Neutrophil (primary cell): ENCODE results near the gene IL26.

Experiments
- H3K27ac ChIP-seq: fragments of 200-600 bp; sonication (generic); 2 replicates; pipeline ENCODE4 v1.5.1; 2016; ENCODE audit warnings: mild to moderate bottlenecking, moderate library complexity
- H3K27me3 ChIP-seq: fragments of 200-600 bp; sonication (generic); 2 replicates; pipeline ENCODE4 v1.6.0; 2016; ENCODE audit warnings: mild to moderate bottlenecking
- H3K36me3 ChIP-seq: fragments of 200-600 bp; sonication (generic); 2 replicates; pipeline ENCODE4 v1.5.1; 2017
- H3K4me1 ChIP-seq, 2 experiments: fragments of 200-600 bp in 1 of 2; sonication (generic) in 1 of 2; 1 replicate in 1 of 2; 2 replicates in 1 of 2; pipeline versions ENCODE4 v1.5.1 to v1.6.1; 2013 to 2016; ENCODE audit warnings: low read depth in 1 of 2, low read length in 1 of 2, mild to moderate bottlenecking in 1 of 2, moderate library complexity in 1 of 2; ENCODE audit not compliant: control insufficient read depth in 1 of 2, insufficient read depth in 1 of 2
- H3K4me3 ChIP-seq, 2 experiments: fragments of 200-600 bp in 1 of 2; sonication (generic) in 1 of 2; 1 replicate in 1 of 2; 2 replicates in 1 of 2; pipeline ENCODE4 v1.5.1; 2013 to 2016; ENCODE audit warnings: low read depth in 1 of 2, low read length in 1 of 2, mild to moderate bottlenecking in 1 of 2, moderate library complexity in 1 of 2
- H3K9me3 ChIP-seq: fragments of 200-600 bp; sonication (generic); 2 replicates; pipeline ENCODE4 v1.5.1; 2016
- TF ChIP-seq, protein P1 (sequence below): fragments of 200-600 bp; sonication (generic); IDR thresholded peaks from 2 replicates; pipeline ENCODE4 v1.5.1; 2016; ENCODE audit warnings: antibody characterized with exemption

The IL26 gene

DNA sequence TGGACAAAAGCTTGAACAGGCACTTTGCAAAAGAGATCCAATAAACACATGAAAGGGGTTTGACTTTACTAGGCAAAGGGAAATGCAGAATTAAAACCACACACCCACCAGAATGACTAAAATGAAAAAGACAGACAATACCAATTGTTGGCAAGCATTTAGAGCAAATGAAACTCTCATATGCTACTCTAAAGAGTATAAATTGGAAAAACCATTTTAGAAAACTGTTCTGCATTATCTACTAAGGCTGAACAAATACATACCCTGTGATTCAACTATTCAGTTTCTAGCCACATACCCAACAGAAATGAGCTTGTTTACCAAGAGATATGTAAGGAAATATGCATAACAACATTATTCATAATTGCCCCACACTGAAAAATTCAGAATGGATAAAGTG lies 36.3 kb upstream of the IL26 start:
- Histone ChIP-seq H3K27ac (no peak overlapping the region), H3K4me3 (no peak overlapping the region), H3K4me1 (peaks cover 23 to 24% of the 10 kb centered on the region in 2 experiments), H3K27me3 (no peaks in the 10 kb centered on the region), H3K9me3 (no peaks in the 10 kb centered on the region), H3K36me3 (no peaks in the 10 kb centered on the region)
- TF ChIP-seq, protein P1, sequence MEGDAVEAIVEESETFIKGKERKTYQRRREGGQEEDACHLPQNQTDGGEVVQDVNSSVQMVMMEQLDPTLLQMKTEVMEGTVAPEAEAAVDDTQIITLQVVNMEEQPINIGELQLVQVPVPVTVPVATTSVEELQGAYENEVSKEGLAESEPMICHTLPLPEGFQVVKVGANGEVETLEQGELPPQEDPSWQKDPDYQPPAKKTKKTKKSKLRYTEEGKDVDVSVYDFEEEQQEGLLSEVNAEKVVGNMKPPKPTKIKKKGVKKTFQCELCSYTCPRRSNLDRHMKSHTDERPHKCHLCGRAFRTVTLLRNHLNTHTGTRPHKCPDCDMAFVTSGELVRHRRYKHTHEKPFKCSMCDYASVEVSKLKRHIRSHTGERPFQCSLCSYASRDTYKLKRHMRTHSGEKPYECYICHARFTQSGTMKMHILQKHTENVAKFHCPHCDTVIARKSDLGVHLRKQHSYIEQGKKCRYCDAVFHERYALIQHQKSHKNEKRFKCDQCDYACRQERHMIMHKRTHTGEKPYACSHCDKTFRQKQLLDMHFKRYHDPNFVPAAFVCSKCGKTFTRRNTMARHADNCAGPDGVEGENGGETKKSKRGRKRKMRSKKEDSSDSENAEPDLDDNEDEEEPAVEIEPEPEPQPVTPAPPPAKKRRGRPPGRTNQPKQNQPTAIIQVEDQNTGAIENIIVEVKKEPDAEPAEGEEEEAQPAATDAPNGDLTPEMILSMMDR = no peak

DNA sequence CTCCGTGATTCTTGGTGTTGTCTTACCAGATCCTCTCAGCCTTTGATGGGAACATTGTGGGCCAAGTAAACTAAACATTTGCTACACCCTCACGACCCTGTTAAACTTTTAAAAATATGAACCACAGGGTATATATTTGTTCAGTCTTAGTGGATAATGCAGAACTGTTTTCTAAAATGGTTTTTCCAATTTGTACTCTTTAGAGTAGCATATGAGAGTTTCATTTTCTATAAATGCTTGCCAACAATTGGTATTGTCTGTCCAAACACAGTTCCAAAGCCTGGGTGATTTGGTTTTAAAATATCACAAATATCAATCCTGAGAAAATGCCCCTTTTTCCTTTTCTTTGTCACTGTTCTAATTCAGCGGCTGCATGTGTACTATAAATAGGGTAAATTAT lies 34.5 kb upstream of the IL26 start:
- no peak overlapping the region for H3K4me3 ChIP-seq
- peaks cover 17% of the 10 kb centered on the region in 2 experiments for H3K4me1 ChIP-seq
- H3K9me3 ChIP-seq = no peaks in the 10 kb centered on the region
- no peaks in the 10 kb centered on the region for H3K36me3 ChIP-seq
- H3K27ac ChIP-seq = no peak overlapping the region
- no peaks in the 10 kb centered on the region for H3K27me3 ChIP-seq
- TF ChIP-seq, protein P1 = no peak

DNA sequence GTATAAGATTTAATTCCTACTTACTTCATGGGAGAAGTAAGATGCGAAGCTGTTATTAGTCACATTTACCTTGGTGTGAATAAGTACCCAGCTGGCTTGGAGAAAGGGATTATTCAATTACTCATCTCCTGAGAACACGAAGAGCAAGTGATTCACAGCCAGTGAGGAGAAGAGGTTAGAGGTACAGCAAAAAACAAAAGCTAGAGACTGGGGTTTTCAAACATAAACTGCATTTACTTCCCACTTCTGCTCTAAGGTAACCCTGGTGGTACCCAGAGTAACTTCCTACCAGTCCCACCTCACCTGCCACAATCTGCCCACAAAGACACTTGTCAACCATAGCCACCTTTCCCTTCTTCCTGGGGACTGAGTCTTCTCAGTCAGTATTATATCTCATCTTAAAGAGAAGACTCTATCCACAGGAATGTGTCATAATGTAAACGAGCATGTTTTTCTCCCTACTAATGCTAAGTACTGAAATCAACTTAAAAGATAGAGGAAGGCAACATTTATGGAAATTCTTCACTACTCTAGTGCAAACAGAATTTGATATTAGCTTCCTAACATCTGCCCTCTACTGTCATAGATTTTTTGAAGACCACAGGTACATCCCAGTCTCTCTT lies 33.8 kb upstream of the IL26 start:
- Histone ChIP-seq H3K27ac (no peak overlapping the region), H3K4me1 (peaks cover 15 to 16% of the 10 kb centered on the region in 2 experiments), H3K27me3 (no peaks in the 10 kb centered on the region), H3K9me3 (no peaks in the 10 kb centered on the region), H3K4me3 (no peak overlapping the region), H3K36me3 (no peaks in the 10 kb centered on the region)
- TF ChIP-seq, protein P1 = no peak

DNA sequence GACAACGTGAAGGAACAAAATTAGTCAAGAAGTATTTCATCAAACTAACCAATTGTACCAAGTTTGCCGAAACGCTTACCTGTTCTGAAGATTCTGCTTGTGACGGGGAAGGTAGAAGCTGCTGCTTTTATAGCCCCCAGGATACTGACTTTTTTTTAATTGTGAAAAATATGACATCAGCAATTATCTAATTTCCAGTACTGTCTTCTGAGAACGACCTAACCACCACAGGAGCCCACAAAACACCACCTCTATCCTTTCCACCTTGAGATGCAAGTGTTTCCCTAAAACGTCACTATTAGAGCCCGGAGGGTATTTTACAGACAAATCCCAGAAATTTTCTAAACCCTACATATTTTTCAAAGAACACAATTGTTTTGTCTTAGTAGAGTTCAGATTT lies 27.9 kb upstream of the IL26 start, which contains the start of gene IL22:
TSS of gene IL22 (minus strand) at position 101 of the 400 bp plus-strand sequence. CDS start 156 bp downstream, outside the sequence.
- Histone ChIP-seq H3K36me3 (no peaks in the 10 kb centered on the region), H3K9me3 (no peaks in the 10 kb centered on the region), H3K27ac (no peak within 1 kb of the TSS), H3K27me3 (no peaks in the 10 kb centered on the region), H3K4me1 (no peaks in the 10 kb centered on the region), H3K4me3 (no peak within 1 kb of the TSS)
- TF ChIP-seq, protein P1 = no peak

DNA sequence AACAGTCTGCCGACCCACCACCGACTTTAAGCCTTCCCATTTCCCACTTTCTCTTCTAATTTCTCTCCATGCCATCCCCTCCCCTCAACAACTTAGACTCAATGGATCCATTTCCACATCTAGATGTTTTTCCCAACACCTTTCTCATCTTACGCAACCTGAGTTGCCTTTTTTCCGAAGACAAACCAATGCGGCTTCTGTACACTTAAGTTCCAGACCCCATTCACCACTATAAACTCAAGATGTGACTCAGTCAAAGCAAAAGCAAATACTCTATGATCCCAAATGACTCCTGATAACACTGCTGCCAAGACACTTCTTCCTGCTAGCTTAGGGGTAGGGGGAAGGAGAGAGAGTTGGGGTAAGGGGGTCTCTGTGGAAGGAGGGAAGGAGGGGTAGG lies 26.5 kb upstream of the IL26 start:
- TF ChIP-seq, protein P1 = no peak
- H3K4me1 ChIP-seq = no peaks in the 10 kb centered on the region
- no peaks in the 10 kb centered on the region for H3K36me3 ChIP-seq
- H3K27ac ChIP-seq = no peak overlapping the region
- H3K9me3 ChIP-seq = no peaks in the 10 kb centered on the region
- no peak overlapping the region for H3K4me3 ChIP-seq
- H3K27me3 ChIP-seq = no peaks in the 10 kb centered on the region
